Activated T-helper 17 cell treated with anti-CD3 and anti-CD28 coated beads, Interleukin-2, amount 50 U/mL, for 72 hours (primary cell): Measurements from ENCODE around the gene GARIN3. TPM values are rescaled to one million over a fixed set of nuclear protein-coding genes. Genes with fewer than 3 reads are reported as not detected.
"Not testable (repeated sequence)": the region's sequence is repeated elsewhere in the genome, so short reads cannot be mapped to it uniquely, and the experiment has no call there.

ENCODE experiments used
- ATAC-seq: fragments of 150-1000 bp; cut with Tn5 transposase; replicated peaks from 2 replicates; pipeline ENCODE4 v1.10.0; 2021; ENCODE audit warnings: mild to moderate bottlenecking, moderate library complexity
- H3K27ac Mint-ChIP-seq: one replicate; pipeline ENCODE4 v1.8.0; 2022; ENCODE audit warnings: mixed read lengths
- H3K27me3 Mint-ChIP-seq: one replicate; pipeline ENCODE4 v1.8.0; 2022; ENCODE audit warnings: mixed read lengths
- H3K36me3 Mint-ChIP-seq: one replicate; pipeline ENCODE4 v1.8.0; 2022; ENCODE audit warnings: low read depth, mild to moderate bottlenecking, mixed read lengths
- H3K4me1 Mint-ChIP-seq: one replicate; pipeline ENCODE4 v1.8.0; 2022; ENCODE audit warnings: mixed read lengths
- H3K4me3 Mint-ChIP-seq: one replicate; pipeline ENCODE4 v1.8.0; 2022; ENCODE audit warnings: mild to moderate bottlenecking, mixed read lengths
- H3K9me3 Mint-ChIP-seq: one replicate; pipeline ENCODE4 v1.8.0; 2022; ENCODE audit warnings: mixed read lengths
- total RNA-seq, 2 donors: library from RNA; stranded (reverse); gene quantifications; one replicate each; pipeline ENCODE4 v1.2.3, GENCODE V29; 2022

The GARIN3 gene
- total RNA-seq = under 1 TPM; 0.09 to 0.85 TPM

DNA sequence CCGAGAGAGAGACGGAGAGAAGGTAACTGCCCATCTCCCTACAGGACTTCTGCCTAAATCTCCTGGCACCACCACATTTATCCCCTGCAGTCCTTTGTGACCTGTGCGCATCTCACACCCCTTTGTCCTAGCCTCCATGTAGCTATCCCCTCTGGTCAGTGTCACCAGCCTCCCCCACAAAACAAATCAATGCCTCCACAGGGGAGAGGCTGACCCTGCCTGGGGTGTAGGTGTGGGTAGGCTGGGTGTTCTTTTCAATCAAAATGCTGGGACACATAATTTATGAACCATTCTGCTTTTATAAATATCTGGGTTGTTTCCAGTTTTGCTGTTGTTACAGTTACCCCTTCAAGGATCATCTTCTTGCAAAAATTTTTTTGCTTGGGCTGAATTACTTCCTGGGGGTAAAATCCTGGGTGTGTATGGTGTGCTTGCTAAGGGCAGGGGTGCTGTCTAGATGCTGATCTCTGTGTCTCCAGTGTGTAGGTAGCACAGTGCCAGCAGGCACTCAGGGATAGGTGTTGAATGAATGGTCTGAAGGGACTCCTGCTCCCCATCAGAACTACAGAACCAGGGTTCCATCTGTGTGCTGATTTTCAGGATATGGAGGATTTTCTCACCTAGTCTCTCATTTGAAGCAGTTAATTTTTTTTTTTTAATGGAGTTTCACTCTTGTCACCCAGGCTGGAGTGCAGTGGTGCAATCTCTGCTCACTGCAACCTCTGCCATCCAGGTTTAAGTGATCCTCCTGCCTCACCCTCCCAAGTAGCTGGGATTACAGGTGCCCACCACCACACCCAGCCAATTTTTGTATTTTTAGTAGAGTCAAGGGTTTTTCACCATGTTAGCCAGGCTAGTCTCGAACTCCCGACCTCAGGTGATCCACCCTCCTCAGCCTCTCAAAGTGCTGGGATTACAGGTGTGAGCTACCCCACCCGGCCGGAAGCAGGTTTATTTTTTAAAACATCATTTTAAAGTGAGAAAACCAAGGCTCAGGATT is at the start of gene GARIN3:
Gene GARIN3, minus strand, starts transcription at position 51 of the 1,000 bp plus-strand sequence. CDS start 96 bp downstream, outside the sequence.
- Mint-ChIP-seq H3K27me3 (no peaks in the 10 kb centered on the region), H3K4me1 (peaks cover 51% of the 10 kb centered on the region), H3K27ac (peak within 1 kb of the TSS; percentile 97), H3K9me3 (peaks cover 10% of the 10 kb centered on the region), H3K4me3 (peak within 1 kb of the TSS; percentile 78), H3K36me3 (no peaks in the 10 kb centered on the region)
- no peak for ATAC-seq

DNA sequence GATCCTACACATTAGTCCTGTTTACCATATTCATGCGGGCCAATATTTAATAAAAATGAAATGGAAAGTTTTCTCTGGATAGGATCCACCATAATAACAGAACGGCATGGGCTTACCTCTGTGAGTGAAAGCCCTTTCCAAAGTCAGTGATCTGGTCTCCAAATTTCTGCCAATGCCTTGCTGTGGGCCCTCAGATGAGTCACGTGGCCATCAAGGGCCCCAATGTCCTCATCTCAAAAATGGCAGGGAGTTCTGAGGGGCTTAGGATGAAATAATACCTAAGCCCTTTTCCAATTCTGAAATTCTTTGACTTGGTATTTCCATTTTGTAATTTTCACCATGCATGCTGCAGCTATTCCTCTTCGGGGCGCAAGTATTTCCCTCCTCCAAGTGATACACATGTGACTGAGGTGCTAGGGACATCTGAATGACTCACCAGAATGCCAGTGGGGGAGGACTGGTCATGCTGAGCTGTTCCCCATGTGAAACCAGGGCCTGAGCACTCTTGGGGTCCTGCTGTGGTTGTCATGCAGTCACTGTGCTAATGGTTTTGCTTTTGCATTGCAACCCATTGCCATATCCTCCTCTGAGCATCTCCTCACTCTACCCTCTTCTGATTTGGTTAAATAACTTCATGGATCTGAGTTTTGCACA is 49.6 kb upstream of the GARIN3 start:
- H3K36me3 Mint-ChIP-seq = peaks cover 100% of the 10 kb centered on the region
- ATAC-seq = no peak

DNA sequence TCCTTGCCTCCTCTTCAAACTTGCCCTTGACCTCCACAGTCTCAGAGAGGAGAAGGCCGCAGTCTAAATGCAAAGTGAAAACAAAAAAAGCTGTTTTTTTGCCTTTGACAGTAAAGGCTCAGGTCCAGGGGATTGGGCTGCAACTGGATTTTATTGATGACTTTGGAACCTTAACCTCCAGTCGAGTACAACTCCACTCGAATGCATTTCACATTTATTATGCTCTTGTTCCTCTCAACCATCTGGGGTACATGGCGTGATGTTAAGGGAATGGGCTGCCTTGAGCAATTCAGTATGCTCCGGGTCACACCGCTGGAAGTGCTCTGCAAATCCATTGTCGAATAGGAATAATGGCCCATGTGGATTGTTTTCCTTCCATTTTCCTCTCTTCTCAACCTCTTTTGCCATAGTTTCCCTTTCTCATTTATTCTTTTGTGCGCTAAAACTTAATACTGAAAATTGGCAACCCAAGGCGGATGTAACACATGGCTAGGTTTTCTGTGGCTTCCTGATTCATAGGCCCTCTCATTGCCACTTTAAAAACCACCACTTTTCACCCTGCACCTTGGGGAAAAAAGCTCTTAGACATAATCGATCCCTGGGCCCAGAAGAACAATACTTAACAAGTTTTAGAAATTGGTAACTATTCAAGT is 48.9 kb upstream of the GARIN3 start:
- Mint-ChIP-seq H3K36me3 (peaks cover 100% of the 10 kb centered on the region), H3K4me3 (peak overlapping the region; percentile 74), H3K9me3 (no peaks in the 10 kb centered on the region), H3K27ac (peak overlapping the region; percentile 94), H3K4me1 (peaks cover 80% of the 10 kb centered on the region), H3K27me3 (no peaks in the 10 kb centered on the region)
- peak; percentile 23 for ATAC-seq

More for the DNA sequence above, 49.6 kb upstream of the GARIN3 start:
- no peaks in the 10 kb centered on the region for H3K27me3 Mint-ChIP-seq
- no peaks in the 10 kb centered on the region for H3K9me3 Mint-ChIP-seq
- peaks cover 83% of the 10 kb centered on the region for H3K4me1 Mint-ChIP-seq
- peak overlapping the region; percentile 94 for H3K27ac Mint-ChIP-seq
- H3K4me3 Mint-ChIP-seq = peak overlapping the region; percentile 74

DNA sequence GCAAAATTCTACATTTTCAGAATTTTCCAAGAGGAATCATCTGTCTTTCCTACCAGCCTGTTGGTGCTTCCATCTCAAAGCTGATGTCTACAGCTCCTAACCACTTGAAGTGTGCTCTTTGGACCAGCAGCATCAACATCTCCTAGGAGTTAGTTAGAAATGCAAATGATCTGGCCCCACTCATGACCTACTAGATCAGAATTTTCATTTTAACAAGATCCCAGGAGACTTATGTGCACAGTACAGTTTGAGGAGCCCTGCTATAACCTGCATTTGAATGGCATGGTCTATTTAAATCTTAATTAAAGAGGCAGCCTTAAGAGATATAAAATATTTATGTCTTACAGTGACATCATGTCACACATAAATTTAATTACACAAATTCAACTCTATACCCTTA is 48.4 kb upstream of the GARIN3 start:
- peak overlapping the region; percentile 74 for H3K4me3 Mint-ChIP-seq
- H3K4me1 Mint-ChIP-seq = peaks cover 74% of the 10 kb centered on the region
- H3K27me3 Mint-ChIP-seq = no peaks in the 10 kb centered on the region
- no peaks in the 10 kb centered on the region for H3K9me3 Mint-ChIP-seq
- peaks cover 100% of the 10 kb centered on the region for H3K36me3 Mint-ChIP-seq
- no peak for ATAC-seq
- H3K27ac Mint-ChIP-seq = peak overlapping the region; percentile 94

DNA sequence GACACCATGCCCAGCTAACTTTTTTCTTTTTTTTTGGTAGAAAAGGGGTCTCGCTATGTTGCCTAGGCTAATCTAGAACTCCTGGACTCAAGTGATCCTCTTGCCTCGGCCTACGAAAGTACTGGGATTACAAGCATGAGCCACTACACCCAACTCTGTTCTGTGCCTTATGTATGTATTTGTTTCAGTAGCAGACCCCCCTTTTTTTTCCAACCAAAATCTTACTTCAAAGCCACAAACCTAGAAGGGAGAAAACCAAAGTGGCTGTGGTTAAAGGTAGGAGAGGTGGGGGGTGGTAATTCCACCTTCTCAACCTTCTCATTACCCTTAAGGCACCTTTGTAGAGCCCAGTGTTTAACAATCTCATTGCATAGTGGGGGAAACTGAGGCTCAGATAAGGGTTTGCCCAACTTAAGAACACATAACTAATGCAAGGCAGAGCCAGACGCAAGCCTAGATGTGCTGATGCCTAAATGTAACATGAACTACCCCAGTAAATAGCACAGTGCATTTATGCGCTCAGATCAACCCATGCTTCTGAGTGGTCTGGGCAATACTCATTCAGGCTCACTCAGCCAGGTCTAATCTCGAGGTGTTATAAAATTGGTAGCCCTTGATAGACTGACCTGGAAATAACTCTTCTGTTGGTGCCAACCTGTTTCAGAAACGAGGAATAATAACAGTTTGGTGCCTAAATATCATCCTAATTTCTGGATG is 47.6 kb upstream of the GARIN3 start:
- Mint-ChIP-seq H3K4me1 (peaks cover 70% of the 10 kb centered on the region), H3K27me3 (no peaks in the 10 kb centered on the region), H3K27ac (peak overlapping the region; percentile 14), H3K36me3 (peaks cover 100% of the 10 kb centered on the region), H3K4me3 (peak overlapping the region; percentile 74), H3K9me3 (no peaks in the 10 kb centered on the region)
- peak; percentile 5 for ATAC-seq

DNA sequence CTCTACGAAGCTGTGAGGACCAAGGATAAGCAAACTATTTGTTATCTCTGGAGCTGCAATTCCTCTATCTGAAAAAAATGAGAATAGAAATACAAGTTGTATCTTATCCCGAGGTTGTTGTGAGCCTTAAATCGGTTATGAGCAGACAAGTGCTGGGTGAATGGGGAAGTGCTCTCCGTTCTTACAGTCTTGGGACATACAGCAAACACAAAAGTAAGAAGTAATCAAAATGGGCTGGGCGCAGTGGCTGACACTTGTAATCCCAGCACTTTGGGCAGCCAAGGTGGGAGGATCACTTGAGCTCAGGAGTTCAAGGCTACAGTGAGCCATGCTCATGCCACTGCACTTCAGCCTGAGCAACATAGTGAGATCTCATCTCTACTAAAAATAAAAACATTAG is 46.2 kb upstream of the GARIN3 start:
- H3K4me3 Mint-ChIP-seq = peak overlapping the region; percentile 74
- no peak for ATAC-seq
- H3K27me3 Mint-ChIP-seq = no peaks in the 10 kb centered on the region
- H3K36me3 Mint-ChIP-seq = peaks cover 100% of the 10 kb centered on the region
- H3K4me1 Mint-ChIP-seq = peaks cover 73% of the 10 kb centered on the region
- H3K9me3 Mint-ChIP-seq = no peaks in the 10 kb centered on the region
- H3K27ac Mint-ChIP-seq = peak overlapping the region; percentile 56

DNA sequence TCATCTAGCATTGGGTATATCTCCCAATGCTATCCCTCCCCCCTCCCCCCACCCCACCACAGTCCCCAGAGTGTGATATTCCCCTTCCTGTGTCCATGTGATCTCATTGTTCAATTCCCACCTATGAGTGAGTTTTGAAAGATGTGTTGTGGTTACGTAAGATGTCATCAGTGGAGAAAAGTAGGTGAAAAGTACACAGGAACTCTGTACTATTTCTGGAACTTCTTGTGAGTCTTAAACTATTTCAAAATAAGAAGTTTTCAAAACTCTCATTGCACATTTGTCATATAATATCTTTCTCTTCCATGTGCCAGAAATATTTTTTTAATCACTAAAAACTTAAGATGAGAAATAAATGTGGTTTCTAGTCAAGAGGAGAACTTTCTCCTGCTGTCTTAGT is 44.6 kb upstream of the GARIN3 start:
- not testable (repeated sequence) for ATAC-seq, H3K27me3 Mint-ChIP-seq, H3K9me3 Mint-ChIP-seq
- Mint-ChIP-seq H3K27ac (peak overlapping the region; percentile 31), H3K36me3 (peaks cover 100% of the 10 kb centered on the region), H3K4me1 (peaks cover 66% of the 10 kb centered on the region), H3K4me3 (peak overlapping the region; percentile 74)

DNA sequence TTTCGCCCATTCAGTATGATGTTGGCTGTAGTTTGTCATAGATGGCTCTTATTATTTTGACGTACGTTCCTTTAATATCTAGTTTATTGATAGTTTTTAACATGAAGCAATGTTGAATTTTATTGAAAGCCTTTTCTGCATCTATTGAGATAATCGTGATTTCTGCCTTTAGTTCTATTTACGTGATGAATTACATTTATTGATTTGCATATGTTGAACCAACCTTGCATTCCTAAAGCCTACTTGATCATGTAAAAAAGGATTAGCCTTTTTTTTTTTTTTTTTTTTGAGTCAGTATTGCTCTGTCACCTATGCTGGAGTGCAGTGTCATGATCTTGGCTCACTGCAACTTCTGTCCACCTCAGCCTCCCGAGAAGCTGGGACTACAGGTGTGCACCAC is 39.6 kb upstream of the GARIN3 start:
- Mint-ChIP-seq H3K4me3 (peak overlapping the region; percentile 57), H3K36me3 (peaks cover 100% of the 10 kb centered on the region), H3K27me3 (no peaks in the 10 kb centered on the region), H3K27ac (peak overlapping the region; percentile 39), H3K9me3 (peaks cover 3% of the 10 kb centered on the region), H3K4me1 (peaks cover 47% of the 10 kb centered on the region)
- no peak for ATAC-seq

DNA sequence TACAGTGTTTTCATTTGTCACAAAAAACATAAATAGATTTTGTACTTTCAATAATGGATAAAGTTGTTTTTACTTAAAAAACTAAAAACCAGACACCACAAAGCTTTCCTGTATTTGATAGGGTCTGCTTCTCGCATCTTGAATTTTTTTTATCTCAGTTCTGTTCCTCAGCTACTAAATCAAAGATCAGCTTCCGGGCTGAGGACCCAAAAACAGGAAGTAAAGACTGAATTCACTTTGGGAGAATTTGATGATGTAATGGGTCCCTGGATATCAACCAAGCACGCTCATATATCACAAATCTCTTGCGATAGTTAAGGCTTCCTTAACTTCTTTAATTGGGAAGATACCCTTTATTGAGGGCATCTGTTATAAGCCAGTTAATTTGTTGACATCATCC is 38.7 kb upstream of the GARIN3 start:
- peak overlapping the region; percentile 84 for H3K27ac Mint-ChIP-seq
- peaks cover 100% of the 10 kb centered on the region for H3K36me3 Mint-ChIP-seq
- peaks cover 52% of the 10 kb centered on the region for H3K4me1 Mint-ChIP-seq
- no peaks in the 10 kb centered on the region for H3K27me3 Mint-ChIP-seq
- H3K9me3 Mint-ChIP-seq = peaks cover 3% of the 10 kb centered on the region
- ATAC-seq = peak; percentile 23
- H3K4me3 Mint-ChIP-seq = peak overlapping the region; percentile 72

DNA sequence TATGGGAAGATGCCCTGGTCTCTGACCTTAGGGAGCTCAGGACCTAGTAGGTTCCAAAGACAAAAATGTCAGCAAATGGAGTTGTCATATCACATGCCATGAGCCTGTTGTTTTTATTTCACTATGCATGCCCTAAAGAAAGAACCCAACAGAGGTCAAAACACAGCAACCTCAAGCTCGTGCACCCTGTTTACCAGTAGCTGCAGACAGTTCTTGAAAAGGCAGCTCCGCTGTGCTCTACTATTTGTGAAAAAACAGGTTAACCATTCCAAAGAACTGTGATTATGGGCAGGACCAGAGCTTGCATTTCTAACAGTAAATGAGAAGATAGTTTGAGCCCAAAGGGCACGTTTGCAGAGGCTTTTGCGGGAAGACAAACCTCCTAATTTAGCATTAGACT is 37.4 kb upstream of the GARIN3 start:
- Mint-ChIP-seq H3K27ac (peak overlapping the region; percentile 84), H3K9me3 (peaks cover 3% of the 10 kb centered on the region), H3K4me3 (peak overlapping the region; percentile 72), H3K27me3 (no peaks in the 10 kb centered on the region), H3K36me3 (peaks cover 100% of the 10 kb centered on the region), H3K4me1 (peaks cover 57% of the 10 kb centered on the region)
- no peak for ATAC-seq

DNA sequence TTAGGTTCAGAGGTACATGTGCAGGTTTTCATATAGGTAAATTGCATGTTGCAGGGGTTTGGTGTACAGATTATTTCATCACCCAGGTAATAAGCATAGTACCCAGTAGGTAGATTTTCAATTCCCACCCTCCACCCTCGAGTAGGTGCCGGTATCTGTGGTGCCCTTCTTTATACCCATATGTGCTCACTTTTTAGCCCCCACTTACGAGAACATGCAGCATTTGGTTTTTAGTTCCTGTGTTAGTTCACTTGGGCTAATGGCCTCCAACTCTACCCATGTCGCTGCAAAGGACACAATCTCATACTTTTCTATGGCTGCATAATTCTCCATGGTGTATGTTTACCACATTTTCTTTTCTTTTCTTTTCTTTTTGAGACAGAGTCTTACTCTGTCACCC is 35.8 kb upstream of the GARIN3 start:
- H3K4me3 Mint-ChIP-seq = peak overlapping the region; percentile 72
- H3K27me3 Mint-ChIP-seq = no peaks in the 10 kb centered on the region
- peaks cover 61% of the 10 kb centered on the region for H3K4me1 Mint-ChIP-seq
- peaks cover 100% of the 10 kb centered on the region for H3K36me3 Mint-ChIP-seq
- H3K9me3 Mint-ChIP-seq = peaks cover 3% of the 10 kb centered on the region
- no peak for ATAC-seq
- H3K27ac Mint-ChIP-seq = peak overlapping the region; percentile 84

DNA sequence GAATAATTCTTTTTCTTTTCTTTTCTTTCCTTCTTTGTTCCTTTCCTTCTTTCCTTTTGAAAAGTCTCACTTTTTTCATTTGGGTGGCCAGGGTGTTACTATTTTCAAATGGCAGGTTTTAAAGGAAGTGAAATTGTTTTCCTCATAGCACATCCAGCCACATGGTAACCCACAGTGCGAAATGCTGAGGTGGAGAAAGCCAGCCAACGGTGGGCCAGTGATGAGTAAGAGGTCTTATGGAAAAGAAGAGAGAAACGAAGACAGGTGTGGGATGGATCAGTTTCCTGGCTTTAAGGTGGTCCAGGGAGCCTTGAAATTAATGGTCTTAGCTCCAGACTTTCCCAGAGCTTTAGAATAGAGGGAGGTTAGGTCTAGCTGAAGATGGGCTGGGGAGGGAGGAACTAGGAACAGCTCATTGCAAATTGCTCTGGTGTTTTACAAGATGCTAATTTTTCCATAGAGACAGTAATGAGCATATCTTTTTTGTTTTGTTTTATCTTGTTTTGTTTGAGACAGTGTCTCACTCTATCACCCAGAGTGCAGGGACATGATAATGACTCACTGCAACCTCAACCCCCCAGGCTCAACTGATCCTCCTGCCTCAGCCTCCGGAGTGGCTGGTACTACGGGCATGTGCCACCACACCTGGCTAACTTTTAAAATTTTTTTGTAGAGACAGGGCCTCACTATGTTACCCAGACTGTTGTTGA is 32.4 kb upstream of the GARIN3 start:
- Mint-ChIP-seq H3K4me3 (peak overlapping the region; percentile 84), H3K4me1 (peaks cover 74% of the 10 kb centered on the region)
- ATAC-seq = peak; percentile 83

DNA sequence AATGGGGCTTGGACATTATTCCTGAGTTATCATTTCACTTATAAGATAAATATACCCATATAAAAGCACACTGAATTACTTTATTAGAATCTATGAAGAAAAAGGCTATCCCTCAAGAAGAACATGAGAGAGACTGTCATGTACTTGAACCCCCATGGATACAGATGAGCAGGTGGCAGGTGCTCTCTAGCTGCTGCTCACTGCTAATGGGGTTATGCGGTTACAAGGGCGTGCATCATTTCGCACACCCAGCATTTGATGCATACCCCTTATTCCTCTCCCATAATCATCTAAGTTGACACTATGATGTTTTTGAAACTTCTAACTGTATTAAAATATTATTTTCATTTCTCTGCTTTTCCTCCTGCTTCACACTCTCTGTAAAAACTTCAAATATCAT is 31.0 kb upstream of the GARIN3 start:
- peaks cover 100% of the 10 kb centered on the region for H3K36me3 Mint-ChIP-seq
- ATAC-seq = no peak
- H3K4me3 Mint-ChIP-seq = peak overlapping the region; percentile 84
- no peaks in the 10 kb centered on the region for H3K27me3 Mint-ChIP-seq
- peaks cover 74% of the 10 kb centered on the region for H3K4me1 Mint-ChIP-seq
- H3K27ac Mint-ChIP-seq = peak overlapping the region; percentile 88
- H3K9me3 Mint-ChIP-seq = no peaks in the 10 kb centered on the region

More for the DNA sequence above, 32.4 kb upstream of the GARIN3 start:
- no peaks in the 10 kb centered on the region for H3K9me3 Mint-ChIP-seq
- peaks cover 100% of the 10 kb centered on the region for H3K36me3 Mint-ChIP-seq
- H3K27ac Mint-ChIP-seq = peak overlapping the region; percentile 88
- no peaks in the 10 kb centered on the region for H3K27me3 Mint-ChIP-seq
